WTC11 (cell line): ENCODE results near the gene NSD1. TPM values are rescaled to one million over a fixed set of nuclear protein-coding genes. Genes with fewer than 3 reads are reported as not detected.

Source experiments
- ATAC-seq: fragments of 200-7000 bp; cut with Tn5 transposase; 2 replicates; pipeline ENCODE4 v1.10.0; 2021; ENCODE audit warnings: mild to moderate bottlenecking, moderate library complexity
- CTCF ChIA-PET: fragments of 300-600 bp; sonication (Branson Sonifier 250); formaldehyde crosslinking; loops from one replicate; lab custom pipeline; 2021; ENCODE audit warnings: antibody characterized with exemption; lab: Charles Lee
- POLR2A ChIA-PET: fragments of 350-600 bp; sonication (Branson Sonifier 250); formaldehyde crosslinking; loops from one replicate; lab custom pipeline; 2021; ENCODE audit warnings: antibody characterized with exemption; lab: Charles Lee
- DNase-seq: peaks from one replicate; pipeline ENCODE4 v3.0.0; 2021; ENCODE audit warnings: low spot score
- H3K27ac Mint-ChIP-seq: 2 replicates; pipeline ENCODE4 v1.8.0; 2021; ENCODE audit warnings: mixed read lengths
- H3K27me3 Mint-ChIP-seq: 2 replicates; pipeline ENCODE4 v1.8.0; 2021; ENCODE audit warnings: low read depth, mild to moderate bottlenecking, moderate library complexity, mixed read lengths
- H3K36me3 Mint-ChIP-seq: 2 replicates; pipeline ENCODE4 v1.8.0; 2021; ENCODE audit warnings: mixed read lengths
- H3K4me1 Mint-ChIP-seq: 2 replicates; pipeline ENCODE4 v1.8.0; 2022; ENCODE audit warnings: mixed read lengths
- H3K4me3 Mint-ChIP-seq: 2 replicates; pipeline ENCODE4 v1.8.0; 2021; ENCODE audit warnings: mild to moderate bottlenecking, moderate library complexity, mixed read lengths
- H3K9me3 Mint-ChIP-seq: 2 replicates; pipeline ENCODE4 v1.8.0; 2021; ENCODE audit warnings: mixed read lengths
- ATF1 ChIP-seq: sonication (generic); formaldehyde crosslinking; IDR thresholded peaks from 2 replicates; pipeline ENCODE4 v1.8.1; 2023; ENCODE audit warnings: mild to moderate bottlenecking, moderate library complexity, missing genetic modification reagents
- GRHL2 ChIP-seq: fragments of 250-450 bp; sonication (Bioruptor Pico); IDR thresholded peaks from 2 replicates; pipeline ENCODE4 v1.8.0; 2022; ENCODE audit warnings: mild to moderate bottlenecking, moderate library complexity; ENCODE audit not compliant: insufficient replicate concordance, severe bottlenecking
- IRF2 ChIP-seq: sonication (generic); formaldehyde crosslinking; IDR thresholded peaks from 2 replicates; pipeline ENCODE4 v1.8.0; 2022; ENCODE audit warnings: low read depth, missing genetic modification reagents, borderline replicate concordance
- JAZF1 ChIP-seq: fragments of 250-450 bp; sonication (Bioruptor Pico); IDR thresholded peaks from 2 replicates; pipeline ENCODE4 v1.9.0; 2021; ENCODE audit warnings: moderate library complexity, mild to moderate bottlenecking, inconsistent platforms
- MXD4 ChIP-seq: fragments of 250-450 bp; sonication (Bioruptor Pico); IDR thresholded peaks from 2 replicates; pipeline ENCODE4 v1.8.0; 2021; ENCODE audit warnings: mild to moderate bottlenecking, moderate library complexity, borderline replicate concordance
- MYBL2 ChIP-seq: sonication (generic); formaldehyde crosslinking; IDR thresholded peaks from 2 replicates; pipeline ENCODE4 v1.8.1; 2023; ENCODE audit warnings: mild to moderate bottlenecking, moderate library complexity, missing genetic modification reagents
- NR2C2 ChIP-seq: sonication (generic); formaldehyde crosslinking; IDR thresholded peaks from 2 replicates; pipeline ENCODE4 v1.8.0; 2022; ENCODE audit warnings: mild to moderate bottlenecking, missing genetic modification reagents
- RORB ChIP-seq: fragments of 250-450 bp; sonication (Bioruptor Pico); IDR thresholded peaks from 2 replicates; pipeline ENCODE4 v1.9.0; 2021; ENCODE audit warnings: mild to moderate bottlenecking
- TP53 ChIP-seq: sonication (generic); formaldehyde crosslinking; IDR thresholded peaks from 2 replicates; pipeline ENCODE4 v1.8.1; 2023; ENCODE audit warnings: mild to moderate bottlenecking, missing genetic modification reagents
- ZNF121 ChIP-seq: sonication (generic); formaldehyde crosslinking; IDR thresholded peaks from 2 replicates; pipeline ENCODE4 v1.8.0; 2023; ENCODE audit warnings: missing genetic modification reagents
- ZNF138 ChIP-seq: sonication (generic); formaldehyde crosslinking; conservative IDR thresholded peaks from 2 replicates; pipeline ENCODE4 v1.8.1; 2022; ENCODE audit warnings: mild to moderate bottlenecking, moderate library complexity, missing genetic modification reagents
- ZNF396 ChIP-seq: fragments of 250-450 bp; sonication (Bioruptor Pico); IDR thresholded peaks from 2 replicates; pipeline ENCODE4 v1.8.0; 2021; ENCODE audit warnings: mild to moderate bottlenecking, moderate library complexity, borderline replicate concordance
- total RNA-seq: library from RNA; stranded (reverse); gene quantifications from 3 replicates; pipeline ENCODE4 v1.2.3, GENCODE V29; 2021
- TF ChIP-seq, protein P1 (sequence below): sonication (generic); formaldehyde crosslinking; IDR thresholded peaks from 2 replicates; pipeline ENCODE4 v1.8.1; 2023; ENCODE audit warnings: mild to moderate bottlenecking, missing genetic modification reagents, borderline replicate concordance
- TF ChIP-seq, protein P2 (sequence below): fragments of 250-450 bp; sonication (Bioruptor Pico); IDR thresholded peaks from 2 replicates; pipeline ENCODE4 v1.9.0; 2021; ENCODE audit warnings: moderate library complexity, mild to moderate bottlenecking, inconsistent platforms, borderline replicate concordance
- TF ChIP-seq, protein P3 (sequence below): sonication (generic); formaldehyde crosslinking; IDR thresholded peaks from 2 replicates; pipeline ENCODE4 v1.8.1; 2023; ENCODE audit warnings: mild to moderate bottlenecking, missing genetic modification reagents, moderate library complexity
- TF ChIP-seq, protein P4 (sequence below): fragments of 250-450 bp; sonication (Bioruptor Pico); IDR thresholded peaks from 2 replicates; pipeline ENCODE4 v1.9.0; 2021; ENCODE audit warnings: mild to moderate bottlenecking
- TF ChIP-seq, protein P5 (sequence below): sonication (generic); formaldehyde crosslinking; IDR thresholded peaks from 2 replicates; pipeline ENCODE4 v1.8.0; 2023; ENCODE audit warnings: missing genetic modification reagents
- TF ChIP-seq, protein P6 (sequence below): sonication (generic); formaldehyde crosslinking; IDR thresholded peaks from 2 replicates; pipeline ENCODE4 v1.8.1; 2022; ENCODE audit warnings: missing genetic modification reagents, borderline replicate concordance
- TF ChIP-seq, protein P7 (sequence below): sonication (generic); formaldehyde crosslinking; IDR thresholded peaks from 2 replicates; pipeline ENCODE4 v1.8.1; 2022; ENCODE audit warnings: low read depth, missing genetic modification reagents, borderline replicate concordance
- TF ChIP-seq, protein P8 (sequence below): sonication (generic); formaldehyde crosslinking; IDR thresholded peaks from 2 replicates; pipeline ENCODE4 v1.8.0; 2022; ENCODE audit warnings: mild to moderate bottlenecking, missing genetic modification reagents

The NSD1 gene
- total RNA-seq, 1 experiment from 2014 or later = 148 TPM

DNA sequence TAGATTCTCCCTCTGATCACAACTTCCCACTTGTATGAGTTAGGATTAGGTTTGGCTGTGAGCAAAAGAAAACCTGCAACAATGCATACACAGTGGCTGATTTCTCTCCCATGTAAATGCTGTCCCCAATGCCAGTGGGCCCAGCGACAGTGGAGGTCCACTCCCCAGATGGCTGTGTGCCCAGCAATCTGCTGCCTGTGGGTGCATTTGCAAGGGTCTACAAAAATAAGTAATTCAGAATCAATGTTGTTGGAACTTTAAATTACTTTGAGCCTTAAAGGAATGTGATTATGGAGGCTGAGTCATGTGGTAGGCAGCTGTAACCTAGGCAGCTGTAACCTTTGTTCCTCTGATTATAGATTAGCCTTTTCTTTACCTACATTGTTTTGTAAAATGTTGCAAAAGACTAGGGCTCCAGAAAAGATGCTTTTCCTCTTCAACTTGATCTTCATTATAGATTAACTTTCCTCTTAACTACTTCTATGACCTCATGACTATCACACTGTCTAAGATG lies 192.4 kb downstream of the NSD1 start (continued):
- TF ChIP-seq, protein P1, sequence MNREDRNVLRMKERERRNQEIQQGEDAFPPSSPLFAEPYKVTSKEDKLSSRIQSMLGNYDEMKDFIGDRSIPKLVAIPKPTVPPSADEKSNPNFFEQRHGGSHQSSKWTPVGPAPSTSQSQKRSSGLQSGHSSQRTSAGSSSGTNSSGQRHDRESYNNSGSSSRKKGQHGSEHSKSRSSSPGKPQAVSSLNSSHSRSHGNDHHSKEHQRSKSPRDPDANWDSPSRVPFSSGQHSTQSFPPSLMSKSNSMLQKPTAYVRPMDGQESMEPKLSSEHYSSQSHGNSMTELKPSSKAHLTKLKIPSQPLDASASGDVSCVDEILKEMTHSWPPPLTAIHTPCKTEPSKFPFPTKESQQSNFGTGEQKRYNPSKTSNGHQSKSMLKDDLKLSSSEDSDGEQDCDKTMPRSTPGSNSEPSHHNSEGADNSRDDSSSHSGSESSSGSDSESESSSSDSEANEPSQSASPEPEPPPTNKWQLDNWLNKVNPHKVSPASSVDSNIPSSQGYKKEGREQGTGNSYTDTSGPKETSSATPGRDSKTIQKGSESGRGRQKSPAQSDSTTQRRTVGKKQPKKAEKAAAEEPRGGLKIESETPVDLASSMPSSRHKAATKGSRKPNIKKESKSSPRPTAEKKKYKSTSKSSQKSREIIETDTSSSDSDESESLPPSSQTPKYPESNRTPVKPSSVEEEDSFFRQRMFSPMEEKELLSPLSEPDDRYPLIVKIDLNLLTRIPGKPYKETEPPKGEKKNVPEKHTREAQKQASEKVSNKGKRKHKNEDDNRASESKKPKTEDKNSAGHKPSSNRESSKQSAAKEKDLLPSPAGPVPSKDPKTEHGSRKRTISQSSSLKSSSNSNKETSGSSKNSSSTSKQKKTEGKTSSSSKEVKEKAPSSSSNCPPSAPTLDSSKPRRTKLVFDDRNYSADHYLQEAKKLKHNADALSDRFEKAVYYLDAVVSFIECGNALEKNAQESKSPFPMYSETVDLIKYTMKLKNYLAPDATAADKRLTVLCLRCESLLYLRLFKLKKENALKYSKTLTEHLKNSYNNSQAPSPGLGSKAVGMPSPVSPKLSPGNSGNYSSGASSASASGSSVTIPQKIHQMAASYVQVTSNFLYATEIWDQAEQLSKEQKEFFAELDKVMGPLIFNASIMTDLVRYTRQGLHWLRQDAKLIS (CRISPR knock-in tag) = no peak
- TF ChIP-seq RORB (CRISPR knock-in tag) (no peak), JAZF1 (CRISPR knock-in tag) (no peak), IRF2 (no peak), GRHL2 (CRISPR knock-in tag) (no peak), ZNF396 (no peak), ZNF121 (CRISPR knock-in tag) (no peak), TP53 (CRISPR knock-in tag) (no peak), MYBL2 (no peak), ZNF138 (no peak)
- TF ChIP-seq, protein P2, sequence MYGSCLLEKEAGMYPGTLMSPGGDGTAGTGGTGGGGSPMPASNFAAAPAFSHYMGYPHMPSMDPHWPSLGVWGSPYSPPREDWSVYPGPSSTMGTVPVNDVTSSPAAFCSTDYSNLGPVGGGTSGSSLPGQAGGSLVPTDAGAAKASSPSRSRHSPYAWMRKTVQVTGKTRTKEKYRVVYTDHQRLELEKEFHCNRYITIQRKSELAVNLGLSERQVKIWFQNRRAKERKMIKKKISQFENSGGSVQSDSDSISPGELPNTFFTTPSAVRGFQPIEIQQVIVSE (CRISPR knock-in tag) = no peak
- TF ChIP-seq, protein P3, sequence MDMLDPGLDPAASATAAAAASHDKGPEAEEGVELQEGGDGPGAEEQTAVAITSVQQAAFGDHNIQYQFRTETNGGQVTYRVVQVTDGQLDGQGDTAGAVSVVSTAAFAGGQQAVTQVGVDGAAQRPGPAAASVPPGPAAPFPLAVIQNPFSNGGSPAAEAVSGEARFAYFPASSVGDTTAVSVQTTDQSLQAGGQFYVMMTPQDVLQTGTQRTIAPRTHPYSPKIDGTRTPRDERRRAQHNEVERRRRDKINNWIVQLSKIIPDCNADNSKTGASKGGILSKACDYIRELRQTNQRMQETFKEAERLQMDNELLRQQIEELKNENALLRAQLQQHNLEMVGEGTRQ = no peak

DNA sequence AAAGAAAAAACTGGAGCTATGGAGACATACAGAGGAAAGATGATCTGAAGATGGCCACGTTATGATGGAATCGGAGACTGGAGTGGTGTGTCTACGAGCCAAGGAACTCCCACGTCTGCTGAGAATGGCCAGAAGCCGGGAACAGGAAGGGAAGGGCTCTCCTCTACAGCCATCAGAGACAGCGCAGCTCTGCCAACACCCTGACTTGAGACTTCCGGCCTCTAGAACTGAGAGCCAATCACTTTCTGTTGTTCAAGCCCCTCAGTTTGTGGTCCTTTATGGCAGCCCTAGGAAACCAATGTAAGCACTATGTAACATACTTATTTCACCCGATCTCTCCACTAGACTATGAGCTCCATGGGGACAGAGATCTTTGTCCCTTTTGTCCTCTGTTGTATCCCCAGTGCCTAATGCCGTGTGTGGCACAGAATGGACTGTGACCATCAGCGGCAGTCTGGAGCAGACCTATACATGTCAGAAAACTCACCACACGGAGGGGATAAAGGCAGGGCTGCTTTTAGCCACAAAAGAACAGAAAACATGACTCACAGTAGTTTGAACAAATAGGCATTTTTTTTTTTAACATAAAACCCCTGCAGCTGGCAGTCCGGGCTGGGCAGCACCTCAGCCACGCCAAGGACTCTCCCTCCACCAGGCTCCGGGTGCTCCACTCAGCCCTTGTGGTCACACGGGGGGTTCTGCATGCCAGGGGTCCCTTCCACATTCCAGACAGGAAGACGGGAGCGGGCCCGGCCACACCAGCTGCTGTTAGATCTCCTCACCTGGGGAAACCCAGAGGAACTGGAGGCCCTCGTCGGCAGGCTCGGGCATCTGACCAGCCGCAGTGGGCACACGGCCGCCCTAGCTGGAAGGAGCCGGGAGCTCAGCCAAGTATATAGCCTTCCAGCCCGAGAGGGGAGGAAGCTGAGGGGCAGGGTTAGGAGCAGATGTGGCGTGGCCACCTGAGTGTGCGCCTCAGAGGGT lies 194.3 kb downstream of the NSD1 start:
- Mint-ChIP-seq H3K36me3 (peaks cover 19% of the 10 kb centered on the region), H3K27ac (peak overlapping the region; percentile 93), H3K9me3 (no peaks in the 10 kb centered on the region), H3K27me3 (no peaks in the 10 kb centered on the region; the same call in 1 of the 2 replicates), H3K4me1 (peaks cover 26% of the 10 kb centered on the region), H3K4me3 (no peak overlapping the region)
- POLR2A ChIA-PET = interaction anchor here (0.6 kb wide), 1 partner anchor 38 kb away, joined by 3 read pairs; no protein-coding TSS in a partner anchor
- CTCF ChIA-PET = interaction anchor here (1.0 to 2.1 kb wide), 11 partner anchors 9 to 279 kb away, joined by 3 to 8 read pairs (median 4); no protein-coding TSS in a partner anchor
- no peak for ATAC-seq
- DNase-seq = no peak
- TF ChIP-seq, protein P4, sequence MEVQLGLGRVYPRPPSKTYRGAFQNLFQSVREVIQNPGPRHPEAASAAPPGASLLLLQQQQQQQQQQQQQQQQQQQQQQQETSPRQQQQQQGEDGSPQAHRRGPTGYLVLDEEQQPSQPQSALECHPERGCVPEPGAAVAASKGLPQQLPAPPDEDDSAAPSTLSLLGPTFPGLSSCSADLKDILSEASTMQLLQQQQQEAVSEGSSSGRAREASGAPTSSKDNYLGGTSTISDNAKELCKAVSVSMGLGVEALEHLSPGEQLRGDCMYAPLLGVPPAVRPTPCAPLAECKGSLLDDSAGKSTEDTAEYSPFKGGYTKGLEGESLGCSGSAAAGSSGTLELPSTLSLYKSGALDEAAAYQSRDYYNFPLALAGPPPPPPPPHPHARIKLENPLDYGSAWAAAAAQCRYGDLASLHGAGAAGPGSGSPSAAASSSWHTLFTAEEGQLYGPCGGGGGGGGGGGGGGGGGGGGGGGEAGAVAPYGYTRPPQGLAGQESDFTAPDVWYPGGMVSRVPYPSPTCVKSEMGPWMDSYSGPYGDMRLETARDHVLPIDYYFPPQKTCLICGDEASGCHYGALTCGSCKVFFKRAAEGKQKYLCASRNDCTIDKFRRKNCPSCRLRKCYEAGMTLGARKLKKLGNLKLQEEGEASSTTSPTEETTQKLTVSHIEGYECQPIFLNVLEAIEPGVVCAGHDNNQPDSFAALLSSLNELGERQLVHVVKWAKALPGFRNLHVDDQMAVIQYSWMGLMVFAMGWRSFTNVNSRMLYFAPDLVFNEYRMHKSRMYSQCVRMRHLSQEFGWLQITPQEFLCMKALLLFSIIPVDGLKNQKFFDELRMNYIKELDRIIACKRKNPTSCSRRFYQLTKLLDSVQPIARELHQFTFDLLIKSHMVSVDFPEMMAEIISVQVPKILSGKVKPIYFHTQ = no peak
- TF ChIP-seq, protein P5, sequence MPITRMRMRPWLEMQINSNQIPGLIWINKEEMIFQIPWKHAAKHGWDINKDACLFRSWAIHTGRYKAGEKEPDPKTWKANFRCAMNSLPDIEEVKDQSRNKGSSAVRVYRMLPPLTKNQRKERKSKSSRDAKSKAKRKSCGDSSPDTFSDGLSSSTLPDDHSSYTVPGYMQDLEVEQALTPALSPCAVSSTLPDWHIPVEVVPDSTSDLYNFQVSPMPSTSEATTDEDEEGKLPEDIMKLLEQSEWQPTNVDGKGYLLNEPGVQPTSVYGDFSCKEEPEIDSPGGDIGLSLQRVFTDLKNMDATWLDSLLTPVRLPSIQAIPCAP (CRISPR knock-in tag) = no peak
- TF ChIP-seq ATF1 (CRISPR knock-in tag) (no peak), NR2C2 (CRISPR knock-in tag) (no peak), MXD4 (CRISPR knock-in tag) (no peak)
- TF ChIP-seq, protein P6, sequence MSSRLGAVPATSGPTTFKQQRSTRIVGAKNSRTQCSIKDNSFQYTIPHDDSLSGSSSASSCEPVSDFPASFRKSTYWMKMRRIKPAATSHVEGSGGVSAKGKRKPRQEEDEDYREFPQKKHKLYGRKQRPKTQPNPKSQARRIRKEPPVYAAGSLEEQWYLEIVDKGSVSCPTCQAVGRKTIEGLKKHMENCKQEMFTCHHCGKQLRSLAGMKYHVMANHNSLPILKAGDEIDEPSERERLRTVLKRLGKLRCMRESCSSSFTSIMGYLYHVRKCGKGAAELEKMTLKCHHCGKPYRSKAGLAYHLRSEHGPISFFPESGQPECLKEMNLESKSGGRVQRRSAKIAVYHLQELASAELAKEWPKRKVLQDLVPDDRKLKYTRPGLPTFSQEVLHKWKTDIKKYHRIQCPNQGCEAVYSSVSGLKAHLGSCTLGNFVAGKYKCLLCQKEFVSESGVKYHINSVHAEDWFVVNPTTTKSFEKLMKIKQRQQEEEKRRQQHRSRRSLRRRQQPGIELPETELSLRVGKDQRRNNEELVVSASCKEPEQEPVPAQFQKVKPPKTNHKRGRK (CRISPR knock-in tag) = no peak
- TF ChIP-seq, protein P7, sequence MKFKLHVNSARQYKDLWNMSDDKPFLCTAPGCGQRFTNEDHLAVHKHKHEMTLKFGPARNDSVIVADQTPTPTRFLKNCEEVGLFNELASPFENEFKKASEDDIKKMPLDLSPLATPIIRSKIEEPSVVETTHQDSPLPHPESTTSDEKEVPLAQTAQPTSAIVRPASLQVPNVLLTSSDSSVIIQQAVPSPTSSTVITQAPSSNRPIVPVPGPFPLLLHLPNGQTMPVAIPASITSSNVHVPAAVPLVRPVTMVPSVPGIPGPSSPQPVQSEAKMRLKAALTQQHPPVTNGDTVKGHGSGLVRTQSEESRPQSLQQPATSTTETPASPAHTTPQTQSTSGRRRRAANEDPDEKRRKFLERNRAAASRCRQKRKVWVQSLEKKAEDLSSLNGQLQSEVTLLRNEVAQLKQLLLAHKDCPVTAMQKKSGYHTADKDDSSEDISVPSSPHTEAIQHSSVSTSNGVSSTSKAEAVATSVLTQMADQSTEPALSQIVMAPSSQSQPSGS (CRISPR knock-in tag) = no peak
- TF ChIP-seq, protein P8, sequence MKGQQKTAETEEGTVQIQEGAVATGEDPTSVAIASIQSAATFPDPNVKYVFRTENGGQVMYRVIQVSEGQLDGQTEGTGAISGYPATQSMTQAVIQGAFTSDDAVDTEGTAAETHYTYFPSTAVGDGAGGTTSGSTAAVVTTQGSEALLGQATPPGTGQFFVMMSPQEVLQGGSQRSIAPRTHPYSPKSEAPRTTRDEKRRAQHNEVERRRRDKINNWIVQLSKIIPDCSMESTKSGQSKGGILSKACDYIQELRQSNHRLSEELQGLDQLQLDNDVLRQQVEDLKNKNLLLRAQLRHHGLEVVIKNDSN = no peak
- TF ChIP-seq, protein P3 = no peak
